Duodenal mucosa (tissue), 2 donors: ENCODE data around the gene LTBP1.
"Not testable (repeated sequence)": the region's sequence is repeated elsewhere in the genome, so short reads cannot be mapped to it uniquely, and the experiment has no call there.

Experiments
- H3K27ac ChIP-seq: one replicate; pipeline ENCODE4 v1.7.0; 2013; ENCODE audit warnings: low read depth, low read length
- H3K27me3 ChIP-seq, 2 donors: one replicate each; pipeline ENCODE4 v1.7.0; 2013; ENCODE audit warnings: low read length in 2 of 2, control low read depth in 1 of 2; ENCODE audit not compliant: insufficient read depth in 2 of 2, control insufficient read depth in 1 of 2
- H3K36me3 ChIP-seq, 2 donors: one replicate each; pipeline ENCODE4 v1.7.0; 2013; ENCODE audit warnings: low read length in 2 of 2, control low read depth in 1 of 2; ENCODE audit not compliant: insufficient read depth in 2 of 2, control insufficient read depth in 1 of 2
- H3K4me1 ChIP-seq, 2 donors: one replicate each; pipeline ENCODE4 v1.7.0; 2013; ENCODE audit warnings: low read length in 2 of 2, control low read depth in 1 of 2; ENCODE audit not compliant: insufficient read depth in 2 of 2, control insufficient read depth in 1 of 2
- H3K4me3 ChIP-seq, 2 donors: one replicate each; pipeline ENCODE4 v1.7.0; 2013; ENCODE audit warnings: low read length in 2 of 2, low read depth in 1 of 2
- H3K9ac ChIP-seq, 2 donors: one replicate each; pipeline ENCODE4 v1.7.0; 2013; ENCODE audit warnings: low read length in 2 of 2, low read depth in 1 of 2
- H3K9me3 ChIP-seq, 2 donors: one replicate each; pipeline ENCODE4 v1.7.0; 2013; ENCODE audit warnings: low read length in 2 of 2, control low read depth in 1 of 2; ENCODE audit not compliant: control insufficient read depth in 1 of 2

Gene LTBP1

GRCh38 chr2:33221046-33221784 is 274.5 kb downstream of the LTBP1 start:
- H3K9ac ChIP-seq: no peak overlapping the region
- H3K4me1 ChIP-seq: no peaks in the 10 kb centered on the region
- H3K4me3 ChIP-seq: no peak overlapping the region
- no peak overlapping the region for H3K27ac ChIP-seq
- no peaks in the 10 kb centered on the region for H3K36me3 ChIP-seq
- H3K9me3 ChIP-seq: no peaks in the 10 kb centered on the region
- no peaks in the 10 kb centered on the region for H3K27me3 ChIP-seq

- no peaks in the 10 kb centered on the region for H3K36me3 ChIP-seq
- H3K4me3 ChIP-seq: no peak overlapping the region
- no peaks in the 10 kb centered on the region for H3K27me3 ChIP-seq
- no peaks in the 10 kb centered on the region for H3K4me1 ChIP-seq
- no peak overlapping the region for H3K9ac ChIP-seq
- H3K27ac ChIP-seq: no peak overlapping the region
- no peaks in the 10 kb centered on the region for H3K9me3 ChIP-seq
These were observed 275.6 kb downstream of the LTBP1 start for GRCh38 chr2:33222309-33222708.

GRCh38 chr2:33223856-33224255 is 277.1 kb downstream of the LTBP1 start:
- no peak overlapping the region for H3K27ac ChIP-seq
- H3K27me3 ChIP-seq: no peaks in the 10 kb centered on the region

GRCh38 chr2:33225350-33225749 is 278.6 kb downstream of the LTBP1 start:
- H3K4me1 ChIP-seq: no peaks in the 10 kb centered on the region
- no peak overlapping the region for H3K4me3 ChIP-seq
- H3K27ac ChIP-seq: no peak overlapping the region
- H3K9me3 ChIP-seq: no peaks in the 10 kb centered on the region
- no peak overlapping the region for H3K9ac ChIP-seq
- H3K27me3 ChIP-seq: no peaks in the 10 kb centered on the region
- no peaks in the 10 kb centered on the region for H3K36me3 ChIP-seq

More at GRCh38 chr2:33223856-33224255, 277.1 kb downstream of the LTBP1 start:
- no peak overlapping the region for H3K9ac ChIP-seq
- no peaks in the 10 kb centered on the region for H3K36me3 ChIP-seq
- H3K4me1 ChIP-seq: no peaks in the 10 kb centered on the region
- no peaks in the 10 kb centered on the region for H3K9me3 ChIP-seq
- no peak overlapping the region for H3K4me3 ChIP-seq

GRCh38 chr2:33226546-33226945 is 279.8 kb downstream of the LTBP1 start:
- Histone ChIP-seq H3K9me3 (no peaks in the 10 kb centered on the region), H3K4me1 (no peaks in the 10 kb centered on the region), H3K9ac (no peak overlapping the region), H3K27ac (no peak overlapping the region), H3K4me3 (no peak overlapping the region), H3K36me3 (no peaks in the 10 kb centered on the region), H3K27me3 (no peaks in the 10 kb centered on the region)

- Histone ChIP-seq H3K4me1 (no peaks in the 10 kb centered on the region), H3K9ac (no peak overlapping the region), H3K9me3 (no peaks in the 10 kb centered on the region), H3K36me3 (no peaks in the 10 kb centered on the region), H3K27me3 (no peaks in the 10 kb centered on the region), H3K4me3 (no peak overlapping the region), H3K27ac (no peak overlapping the region)
These were observed 282.9 kb downstream of the LTBP1 start for GRCh38 chr2:33229646-33230045.

- Histone ChIP-seq H3K9me3 (no peaks in the 10 kb centered on the region), H3K4me3 (no peak overlapping the region), H3K27me3 (no peaks in the 10 kb centered on the region), H3K9ac (no peak overlapping the region), H3K4me1 (no peaks in the 10 kb centered on the region), H3K36me3 (no peaks in the 10 kb centered on the region), H3K27ac (no peak overlapping the region)
These were observed 283.4 kb downstream of the LTBP1 start for GRCh38 chr2:33230195-33230594.

GRCh38 chr2:33230842-33231241 is 284.1 kb downstream of the LTBP1 start:
- no peaks in the 10 kb centered on the region for H3K27me3 ChIP-seq
- H3K9ac ChIP-seq: no peak overlapping the region
- no peaks in the 10 kb centered on the region for H3K36me3 ChIP-seq
- H3K4me1 ChIP-seq: no peaks in the 10 kb centered on the region
- no peak overlapping the region for H3K27ac ChIP-seq
- H3K4me3 ChIP-seq: no peak overlapping the region
- H3K9me3 ChIP-seq: no peaks in the 10 kb centered on the region

- not testable (repeated sequence) for H3K4me1 ChIP-seq, H3K9me3 ChIP-seq, H3K27ac ChIP-seq
These were observed 288.8 kb downstream of the LTBP1 start for GRCh38 chr2:33235559-33235958.

GRCh38 chr2:33236482-33237385 is 290.0 kb downstream of the LTBP1 start:
- Histone ChIP-seq H3K36me3 (no peaks in the 10 kb centered on the region), H3K4me1 (no peaks in the 10 kb centered on the region), H3K27me3 (no peaks in the 10 kb centered on the region), H3K27ac (no peak overlapping the region), H3K9me3 (no peaks in the 10 kb centered on the region), H3K9ac (no peak overlapping the region), H3K4me3 (no peak overlapping the region)

More at GRCh38 chr2:33235559-33235958, 288.8 kb downstream of the LTBP1 start:
- not testable (repeated sequence) for H3K4me3 ChIP-seq, H3K9ac ChIP-seq, H3K36me3 ChIP-seq, H3K27me3 ChIP-seq
